HEK293T (cell line): Measurements from ENCODE around the gene CDC34.

ENCODE experiments used
- BHLHE40 ChIP-seq: fragments of 450-650 bp; IDR thresholded peaks from 2 replicates; pipeline ENCODE4 v1.6.1; 2016; ENCODE audit warnings: mild to moderate bottlenecking, moderate library complexity, borderline replicate concordance
- FOXK2 ChIP-seq: fragments of 450-650 bp; IDR thresholded peaks from 2 replicates; pipeline ENCODE4 v1.6.1; 2016; ENCODE audit warnings: mild to moderate bottlenecking
- FOXM1 ChIP-seq: fragments of 450-650 bp; IDR thresholded peaks from 2 replicates; pipeline ENCODE4 v1.6.1; 2017; ENCODE audit warnings: mild to moderate bottlenecking, borderline replicate concordance

DNA sequence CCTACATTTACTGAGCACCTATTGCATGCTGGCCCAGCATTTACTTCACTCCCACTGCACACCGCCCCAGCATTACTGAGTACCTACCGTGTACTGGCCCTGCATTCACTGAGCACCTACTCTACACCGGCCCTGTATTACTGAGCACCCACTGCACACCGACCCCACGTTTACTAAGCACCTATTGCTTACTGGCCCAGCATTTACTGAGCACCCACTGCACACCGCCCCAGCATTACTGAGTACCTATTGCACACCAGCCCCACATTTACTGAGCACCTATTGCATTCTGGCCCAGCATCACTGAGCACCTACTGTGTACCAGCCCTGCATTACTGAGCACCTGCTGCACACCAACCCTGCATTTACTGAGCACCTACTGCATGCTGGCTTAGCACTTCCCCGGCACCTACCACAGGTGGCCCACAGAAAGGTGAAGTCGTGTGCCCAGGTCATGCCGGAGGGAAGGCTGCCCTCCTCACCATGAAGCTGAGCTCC lies 17.3 kb upstream of the CDC34 start:
- TF ChIP-seq FOXK2 (no peak), BHLHE40 (no peak), FOXM1 (no peak)
